Endothelial cell (in vitro differentiated cells): ENCODE measurements around the gene PNO1. TPM values are rescaled to one million over a fixed set of nuclear protein-coding genes. Genes with fewer than 3 reads are reported as not detected.

Source experiments
- DNase-seq: peaks from one replicate; pipeline ENCODE4 v3.0.0; 2021; ENCODE audit warnings: low spot score
- H3K27ac Mint-ChIP-seq: one replicate; pipeline ENCODE4 v1.8.0; 2021; ENCODE audit warnings: mixed read lengths, inconsistent platforms; ENCODE audit not compliant: unreplicated experiment
- H3K27me3 Mint-ChIP-seq: one replicate; pipeline ENCODE4 v1.8.0; 2021; ENCODE audit warnings: mild to moderate bottlenecking, moderate library complexity, mixed read lengths, inconsistent platforms; ENCODE audit not compliant: unreplicated experiment
- H3K36me3 Mint-ChIP-seq: one replicate; pipeline ENCODE4 v1.8.0; 2021; ENCODE audit warnings: mild to moderate bottlenecking, low read depth, mixed read lengths, inconsistent platforms; ENCODE audit not compliant: unreplicated experiment
- H3K4me1 Mint-ChIP-seq: one replicate; pipeline ENCODE4 v1.8.0; 2021; ENCODE audit warnings: mild to moderate bottlenecking, mixed read lengths, inconsistent platforms; ENCODE audit not compliant: unreplicated experiment
- H3K4me3 Mint-ChIP-seq: one replicate; pipeline ENCODE4 v1.8.0; 2021; ENCODE audit warnings: mild to moderate bottlenecking, mixed read lengths, inconsistent platforms; ENCODE audit not compliant: unreplicated experiment
- H3K9me3 Mint-ChIP-seq: one replicate; pipeline ENCODE4 v1.8.0; 2021; ENCODE audit warnings: mixed read lengths, inconsistent platforms; ENCODE audit not compliant: unreplicated experiment
- CTCF ChIP-seq: fragments of 200-600 bp; sonication (generic); IDR thresholded peaks from one replicate; pipeline ENCODE4 v1.5.0; 2021; ENCODE audit warnings: antibody characterized with exemption; ENCODE audit not compliant: unreplicated experiment
- total RNA-seq: library from RNA; stranded (reverse); fragmentation: NEBNext Ultra II Directional; extraction: Animal tissue kit (Norgen Biotek cat#: 25700); gene quantifications from one replicate; pipeline ENCODE4 v1.2.1, GENCODE V29; 2021; ENCODE audit not compliant: unreplicated experiment

PNO1 gene
- total RNA-seq, 1 donor from 2014 or later: 11.4 TPM

GRCh38 chr2:68195096-68195495 lies 37.4 kb downstream of the PNO1 start:
- H3K9me3 Mint-ChIP-seq: no peaks in the 10 kb centered on the region
- no peak for DNase-seq
- no peak overlapping the region for H3K4me3 Mint-ChIP-seq
- peaks cover 21% of the 10 kb centered on the region for H3K4me1 Mint-ChIP-seq
- no peaks in the 10 kb centered on the region for H3K27me3 Mint-ChIP-seq
- TF ChIP-seq CTCF: no peak
- no peaks in the 10 kb centered on the region for H3K36me3 Mint-ChIP-seq
- H3K27ac Mint-ChIP-seq: no peak overlapping the region

GRCh38 chr2:68196120-68196716 lies 38.5 kb downstream of the PNO1 start:
- no peak for DNase-seq
- H3K4me3 Mint-ChIP-seq: no peak overlapping the region
- TF ChIP-seq CTCF: peak; percentile 79
- H3K27ac Mint-ChIP-seq: no peak overlapping the region
- no peaks in the 10 kb centered on the region for H3K27me3 Mint-ChIP-seq
- H3K4me1 Mint-ChIP-seq: peaks cover 14% of the 10 kb centered on the region
- no peaks in the 10 kb centered on the region for H3K9me3 Mint-ChIP-seq
- no peaks in the 10 kb centered on the region for H3K36me3 Mint-ChIP-seq

GRCh38 chr2:68200157-68200787 lies 42.6 kb downstream of the PNO1 start:
- Mint-ChIP-seq H3K27me3 (no peaks in the 10 kb centered on the region), H3K36me3 (no peaks in the 10 kb centered on the region), H3K4me1 (no peaks in the 10 kb centered on the region), H3K9me3 (no peaks in the 10 kb centered on the region), H3K27ac (no peak overlapping the region), H3K4me3 (no peak overlapping the region)
- no peak for DNase-seq
- no peak for TF ChIP-seq CTCF

- Mint-ChIP-seq H3K4me3 (no peak overlapping the region), H3K27me3 (no peaks in the 10 kb centered on the region), H3K4me1 (no peaks in the 10 kb centered on the region), H3K9me3 (no peaks in the 10 kb centered on the region), H3K27ac (no peak overlapping the region), H3K36me3 (peaks cover 3% of the 10 kb centered on the region)
- TF ChIP-seq CTCF: no peak
- no peak for DNase-seq
These were observed 45.9 kb downstream of the PNO1 start for GRCh38 chr2:68203587-68203986.

- H3K4me1 Mint-ChIP-seq: no peaks in the 10 kb centered on the region
- H3K9me3 Mint-ChIP-seq: no peaks in the 10 kb centered on the region
- H3K36me3 Mint-ChIP-seq: peaks cover 3% of the 10 kb centered on the region
- peak overlapping the region; percentile 9 for H3K27ac Mint-ChIP-seq
- no peak for TF ChIP-seq CTCF
- no peaks in the 10 kb centered on the region for H3K27me3 Mint-ChIP-seq
- DNase-seq: no peak
- H3K4me3 Mint-ChIP-seq: no peak overlapping the region
These were observed 49.1 kb downstream of the PNO1 start for GRCh38 chr2:68206793-68207192.
